NCI-H526 treated with DMSO at 0.1 percent for 48 hours (cell line): ENCODE measurements around the gene PANK2.
A peak's percentile ranks its signal among the peaks of the same experiment; 100 is the strongest.
"Not testable (repeated sequence)": the region's sequence is repeated elsewhere in the genome, so short reads cannot be mapped to it uniquely, and the experiment has no call there.

ENCODE experiments used
- DNase-seq: peaks from one replicate; lab custom pipeline; 2025; lab: John Stamatoyannopoulos, UW

Gene PANK2

DNA sequence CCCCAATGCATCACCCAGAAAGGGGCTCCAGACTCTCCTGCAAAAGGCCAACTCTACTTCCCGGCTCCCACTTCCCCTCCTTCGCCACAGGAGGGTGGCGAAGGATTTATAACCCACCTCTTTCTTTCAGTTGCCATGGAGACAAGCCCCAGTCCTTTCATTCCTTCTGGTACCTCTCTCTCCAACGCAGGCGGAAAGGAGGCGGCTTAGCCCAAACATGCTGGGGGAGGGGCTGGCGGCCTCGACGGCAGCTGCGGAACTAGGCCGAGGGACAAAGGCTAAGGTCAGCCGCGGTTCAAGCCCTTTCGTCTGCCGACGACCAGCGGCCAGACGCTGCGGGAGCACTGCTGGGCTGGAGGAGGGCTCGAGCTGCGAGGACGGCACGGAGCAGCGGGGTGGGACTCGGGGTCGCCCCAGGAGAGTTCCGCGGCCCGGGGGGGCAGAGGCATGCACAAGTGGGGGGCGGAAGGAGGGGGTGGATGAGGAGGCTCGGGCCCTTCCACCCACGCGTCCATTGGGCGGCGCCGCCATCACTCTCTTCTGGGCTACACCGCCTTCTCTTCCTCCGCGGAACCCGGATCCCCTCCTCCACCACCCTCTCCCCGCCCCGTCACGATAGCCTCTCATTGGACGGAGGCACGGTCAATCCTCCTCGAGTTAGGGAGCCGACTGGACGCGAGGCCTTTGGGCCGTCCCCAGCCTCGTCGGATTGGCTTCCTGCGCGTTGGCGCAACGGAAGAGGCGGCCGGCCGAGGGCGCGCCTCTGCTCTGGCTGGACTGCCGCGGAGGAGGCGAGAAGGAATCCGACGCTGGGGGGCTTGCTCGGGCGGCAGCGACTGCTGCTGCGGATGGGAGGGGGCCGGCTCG, at the start of gene PANK2:
Gene PANK2, plus strand, starts transcription at position 766 of the 867 bp plus-strand sequence.
- peak; percentile 96 for DNase-seq

DNA sequence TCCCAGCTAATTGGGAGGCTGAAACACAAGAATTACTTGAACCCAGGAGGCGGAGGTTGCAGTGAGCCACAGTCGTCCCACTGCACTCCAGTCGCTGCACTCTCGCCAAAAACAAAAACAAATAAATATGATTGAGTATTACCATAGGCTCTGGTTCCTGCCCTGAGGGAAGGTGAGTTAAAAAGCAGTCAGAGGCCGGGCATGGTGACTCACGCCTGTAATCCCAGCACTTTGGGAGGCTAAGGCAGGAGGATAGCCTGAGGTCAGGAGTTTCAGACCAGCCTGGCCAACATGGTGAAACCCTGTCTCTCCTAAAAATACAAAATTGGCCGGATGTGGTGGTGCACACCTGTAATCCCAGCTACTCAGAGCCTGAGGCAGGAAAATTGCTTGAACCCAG, 49.0 kb upstream of the PANK2 start:
- DNase-seq: not testable (repeated sequence)

DNA sequence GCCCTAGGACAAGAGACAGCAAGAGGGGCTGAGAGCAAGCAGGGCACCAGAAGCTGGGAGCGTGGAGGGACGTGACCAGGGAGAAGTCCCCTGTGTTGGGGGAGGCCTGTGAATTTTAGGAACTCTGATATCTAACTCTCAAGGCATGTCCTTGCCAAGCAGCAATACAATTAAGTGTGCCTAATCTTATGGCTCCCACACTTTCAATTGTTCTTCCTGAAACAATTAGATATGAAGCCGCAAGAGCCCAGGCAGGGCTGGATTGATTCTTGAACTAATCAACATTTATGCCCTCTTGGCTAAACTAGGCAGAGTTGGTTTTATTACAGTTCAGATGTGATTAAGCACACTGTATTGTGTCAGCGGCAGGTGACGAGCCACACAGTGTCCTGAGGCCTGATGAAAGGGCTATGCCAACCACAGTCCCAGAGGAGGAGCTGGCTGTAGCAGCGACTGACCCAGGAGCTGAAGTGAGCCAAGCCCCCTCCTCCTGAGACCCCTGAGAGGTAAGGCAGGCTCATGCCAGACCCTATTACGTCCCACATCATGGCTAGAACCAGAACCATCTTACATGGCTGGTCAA, 46.7 kb upstream of the PANK2 start:
- DNase-seq: no peak

DNA sequence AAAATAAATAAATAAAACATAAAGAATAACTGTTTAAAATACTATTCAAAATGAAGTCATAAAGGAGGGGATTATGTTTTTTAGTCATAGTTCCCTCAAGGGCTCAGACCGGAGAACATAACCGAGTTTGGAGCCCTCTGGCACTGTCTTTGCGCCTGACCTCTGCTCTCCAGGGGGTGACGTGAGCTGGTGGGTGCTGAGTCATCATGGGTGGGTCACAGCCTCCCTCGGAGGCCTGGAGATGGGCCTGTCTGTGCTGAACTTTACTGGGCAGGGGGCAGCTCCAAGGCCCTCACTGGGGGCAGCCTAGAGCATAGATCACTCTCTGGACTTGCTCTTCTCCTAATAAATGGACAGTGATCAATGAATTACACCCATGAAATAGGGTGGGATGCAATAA, 45.7 kb upstream of the PANK2 start:
- no peak for DNase-seq

DNA sequence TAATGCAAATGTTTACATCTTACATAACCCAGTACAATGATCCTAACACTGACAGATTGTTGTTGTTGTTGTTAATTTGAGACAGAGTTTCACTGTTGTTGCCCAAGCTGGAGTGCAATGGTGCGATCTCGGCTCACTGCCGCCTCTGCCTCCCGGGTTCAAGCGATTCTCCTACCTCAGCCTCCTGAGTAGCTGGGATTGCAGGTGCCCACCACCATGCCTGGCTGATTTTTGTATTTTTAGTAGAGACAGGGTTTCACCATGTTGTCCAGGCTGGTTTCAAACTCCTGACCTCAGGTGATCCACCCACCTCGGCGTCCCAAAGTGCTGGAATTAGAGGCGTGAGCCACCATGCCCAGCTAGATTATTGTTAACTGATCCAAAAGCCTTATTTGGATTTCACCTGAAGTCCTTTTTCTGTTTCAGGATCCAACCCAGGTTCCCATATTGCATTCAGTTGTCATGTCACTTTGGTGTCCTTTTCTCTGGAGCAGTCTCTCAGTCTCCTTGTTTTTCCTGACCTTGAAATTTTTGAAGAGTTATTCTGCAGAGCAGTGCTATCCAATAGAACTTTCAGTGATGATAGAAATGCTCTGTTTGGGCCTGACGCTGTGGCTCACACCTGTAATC, 45.1 kb upstream of the PANK2 start:
- not testable (repeated sequence) for DNase-seq

DNA sequence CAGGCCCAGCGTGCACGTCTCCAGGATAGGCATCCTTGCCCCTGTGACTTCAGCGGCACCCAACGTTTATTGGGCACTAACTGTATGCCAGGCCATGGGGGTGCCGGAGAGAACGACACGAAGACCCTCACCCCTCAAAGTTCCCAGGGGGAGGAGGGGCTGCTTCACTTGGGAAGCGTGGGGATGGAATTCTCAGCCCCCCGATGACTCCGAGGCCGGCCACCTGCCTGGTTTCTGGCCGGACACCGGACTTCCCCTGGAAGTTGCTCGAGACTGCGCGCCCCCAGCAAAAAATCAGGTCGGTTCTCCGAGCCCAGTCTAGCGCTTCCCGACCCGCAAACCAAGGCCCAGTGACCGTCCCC, 42.8 kb upstream of the PANK2 start:
- no peak for DNase-seq

DNA sequence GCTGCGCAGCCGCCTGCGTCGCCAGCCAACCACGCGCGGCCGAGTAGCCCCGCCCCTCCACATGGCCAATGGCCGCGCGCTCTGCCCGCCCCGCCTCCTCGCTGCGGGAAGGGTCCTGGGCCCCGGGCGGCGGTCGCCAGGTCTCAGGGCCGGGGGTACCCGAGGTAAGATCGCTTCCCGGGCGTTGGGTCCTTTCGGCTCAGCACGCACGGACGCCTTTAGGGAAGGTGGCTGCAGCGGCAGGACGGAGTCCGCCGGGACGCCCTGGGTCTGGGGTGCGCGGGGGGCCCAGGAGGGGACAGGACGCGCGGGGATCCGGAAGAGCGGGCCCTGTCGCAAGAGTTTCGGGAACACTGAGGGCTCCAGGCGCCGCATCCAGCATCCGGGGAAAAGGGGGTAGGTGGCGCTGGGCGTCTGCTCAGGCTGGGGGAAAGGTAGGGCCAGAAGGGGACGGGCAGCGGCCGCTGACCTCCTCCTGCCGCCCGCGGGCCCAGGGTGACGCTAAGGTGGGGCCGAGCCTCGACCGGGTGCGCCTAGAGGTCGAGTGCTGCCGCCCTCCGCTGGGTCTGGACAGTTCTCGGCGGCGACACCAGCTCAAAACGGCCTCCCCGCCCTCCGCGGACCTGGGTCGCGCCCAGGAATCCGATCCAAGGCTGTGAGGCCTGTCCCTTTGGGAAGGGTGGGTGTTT, 42.3 kb upstream of the PANK2 start, which contains the start of gene MAVS:
Gene MAVS, plus strand, starts transcription at position 95 of the 689 bp plus-strand sequence. CDS start 7,791 bp downstream, outside the sequence.
- peak; percentile 79 for DNase-seq

DNA sequence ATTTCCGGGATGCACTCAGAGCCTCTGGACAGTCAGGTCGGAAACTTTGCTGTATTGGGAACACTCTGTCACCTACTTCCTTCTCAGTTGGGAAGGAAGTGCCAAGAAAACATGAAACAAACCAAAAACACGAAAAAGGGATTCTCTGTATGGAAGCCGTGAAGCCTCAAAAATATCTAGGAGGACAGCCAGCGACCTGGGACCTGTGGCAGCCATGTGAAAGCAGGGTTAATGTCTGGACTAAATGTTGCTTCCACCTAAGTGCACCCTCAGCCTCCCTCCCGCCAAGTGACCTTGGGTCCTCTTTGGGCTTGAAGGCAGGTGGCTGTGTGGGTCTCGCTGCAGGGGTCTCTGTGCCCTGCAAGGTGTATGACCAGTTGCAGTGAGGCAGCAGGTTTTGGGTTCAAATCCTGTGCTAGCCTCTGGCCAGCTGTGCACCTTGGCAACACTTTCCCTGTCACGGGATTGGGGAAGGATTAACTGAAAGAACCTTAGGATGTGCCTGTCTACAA, 41.7 kb upstream of the PANK2 start:
- no peak for DNase-seq

DNA sequence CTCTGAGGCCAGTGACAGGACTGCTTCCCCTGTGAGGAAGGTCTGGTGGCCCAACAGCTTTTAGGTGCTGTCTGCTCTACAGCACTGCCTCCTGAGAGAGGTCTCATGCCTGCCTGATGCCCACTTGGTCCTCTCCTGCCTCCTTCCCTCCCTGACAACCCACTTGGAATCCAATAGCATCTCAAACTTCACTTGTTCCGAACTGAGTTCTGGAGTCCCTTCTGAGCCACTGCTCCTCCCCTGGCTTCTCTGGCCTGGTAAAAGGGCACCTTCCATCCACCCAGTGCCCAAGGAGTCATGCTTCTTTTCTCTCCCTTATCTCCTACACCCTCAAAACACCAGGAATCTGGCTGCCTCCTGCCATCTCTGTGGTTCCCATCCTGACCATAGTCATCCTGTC, 40.6 kb upstream of the PANK2 start:
- no peak for DNase-seq

DNA sequence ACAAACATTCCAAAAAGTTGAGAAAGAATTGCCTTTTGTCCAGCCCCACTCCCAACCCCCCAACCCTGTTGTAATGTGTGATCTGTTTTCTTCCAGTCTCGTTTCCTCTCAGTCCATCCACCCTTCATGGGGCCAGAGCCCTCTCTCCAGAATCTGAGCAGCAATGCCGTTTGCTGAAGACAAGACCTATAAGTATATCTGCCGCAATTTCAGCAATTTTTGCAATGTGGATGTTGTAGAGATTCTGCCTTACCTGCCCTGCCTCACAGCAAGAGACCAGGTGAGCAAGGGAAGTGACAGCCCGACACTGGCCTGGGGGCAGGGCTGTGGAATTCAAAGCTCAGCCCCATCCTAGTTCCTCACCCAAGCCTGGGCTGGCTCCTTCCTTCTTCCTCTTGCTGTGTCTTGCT, 34.7 kb upstream of the PANK2 start:
- DNase-seq: no peak

DNA sequence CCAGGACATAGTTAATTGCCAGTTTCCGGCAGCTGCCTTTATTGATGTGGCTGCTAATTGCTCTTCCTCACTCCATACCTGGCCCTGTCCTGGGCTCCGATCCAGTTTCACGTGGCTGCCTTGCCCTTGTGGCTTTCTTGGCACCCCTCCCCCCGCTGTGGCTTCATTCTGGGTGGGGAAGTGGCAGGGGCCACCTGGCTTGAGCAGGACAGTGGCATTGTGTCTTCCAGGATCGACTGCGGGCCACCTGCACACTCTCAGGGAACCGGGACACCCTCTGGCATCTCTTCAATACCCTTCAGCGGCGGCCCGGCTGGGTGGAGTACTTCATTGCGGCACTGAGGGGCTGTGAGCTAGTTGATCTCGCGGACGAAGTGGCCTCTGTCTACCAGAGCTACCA, 31.8 kb upstream of the PANK2 start:
- DNase-seq: no peak

DNA sequence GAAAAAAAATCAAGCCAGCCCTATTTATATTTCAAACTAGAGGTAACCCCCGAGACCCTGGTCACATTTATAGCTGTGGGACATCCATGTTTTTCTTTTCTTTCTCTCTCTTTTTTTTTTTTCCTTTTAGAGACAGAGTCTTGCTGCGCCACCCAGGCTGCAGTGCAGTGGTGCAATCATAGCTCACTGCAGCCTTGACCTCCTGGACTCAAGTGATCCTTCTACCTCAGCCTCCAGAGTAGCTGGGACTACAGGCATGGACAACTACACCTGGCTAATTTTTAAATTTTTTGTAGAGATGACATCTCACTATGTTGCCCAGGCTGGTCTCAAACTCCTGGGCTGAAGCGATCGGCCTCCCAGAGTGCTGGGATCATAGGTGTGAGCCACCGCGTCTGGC, 30.5 kb upstream of the PANK2 start:
- no peak for DNase-seq

DNA sequence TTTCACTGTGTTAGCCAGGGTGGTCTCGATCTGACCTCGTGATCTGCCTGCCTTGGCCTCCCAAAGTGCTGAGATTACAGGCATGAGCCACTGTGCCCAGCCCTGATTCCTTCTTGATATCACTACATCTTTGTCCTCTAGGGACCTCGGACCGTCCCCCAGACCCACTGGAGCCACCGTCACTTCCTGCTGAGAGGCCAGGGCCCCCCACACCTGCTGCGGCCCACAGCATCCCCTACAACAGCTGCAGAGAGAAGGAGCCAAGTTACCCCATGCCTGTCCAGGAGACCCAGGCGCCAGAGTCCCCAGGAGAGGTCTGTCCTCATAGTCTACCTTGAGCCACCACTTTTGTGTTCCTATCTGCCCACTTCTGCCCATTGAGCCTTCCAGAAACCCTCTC, 28.0 kb upstream of the PANK2 start:
- DNase-seq: no peak

DNA sequence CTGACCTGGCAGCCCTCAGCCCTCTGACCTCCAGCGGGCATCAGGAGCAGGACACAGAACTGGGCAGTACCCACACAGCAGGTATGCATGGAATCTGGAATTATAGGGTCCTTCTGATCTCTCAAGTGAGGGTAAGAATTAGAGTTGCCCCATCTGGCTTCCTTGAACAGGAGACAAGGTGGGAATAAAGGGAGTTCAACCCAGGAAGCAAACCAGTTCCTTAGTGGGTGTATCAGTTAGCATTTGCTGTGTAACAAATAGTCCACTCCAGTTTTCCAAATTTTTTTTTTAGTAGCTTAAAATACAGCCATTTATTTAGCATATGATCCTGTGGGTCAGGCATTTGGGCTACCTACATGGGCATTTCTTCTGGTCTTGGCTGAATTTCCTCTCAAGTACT, 26.9 kb upstream of the PANK2 start:
- DNase-seq: no peak

DNA sequence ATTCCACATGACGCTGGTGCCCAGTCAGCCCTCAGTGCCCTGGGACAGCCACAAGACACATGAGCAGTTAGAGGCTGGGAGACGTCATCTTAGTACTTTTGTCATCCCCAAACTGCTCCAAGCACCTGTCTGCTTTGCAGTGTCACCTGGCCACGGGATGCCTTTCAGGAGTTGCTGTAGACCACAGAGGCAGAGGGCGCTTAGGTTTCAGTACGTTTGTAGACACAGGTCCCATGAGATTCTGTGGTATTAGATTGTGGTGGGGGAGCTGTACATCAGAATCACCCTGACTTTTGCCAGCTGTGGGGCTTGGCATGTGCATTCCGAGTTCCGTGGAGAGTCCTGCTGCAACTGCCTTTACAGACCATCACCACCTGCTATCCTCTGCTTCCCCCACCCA, 25.9 kb upstream of the PANK2 start:
- DNase-seq: no peak

DNA sequence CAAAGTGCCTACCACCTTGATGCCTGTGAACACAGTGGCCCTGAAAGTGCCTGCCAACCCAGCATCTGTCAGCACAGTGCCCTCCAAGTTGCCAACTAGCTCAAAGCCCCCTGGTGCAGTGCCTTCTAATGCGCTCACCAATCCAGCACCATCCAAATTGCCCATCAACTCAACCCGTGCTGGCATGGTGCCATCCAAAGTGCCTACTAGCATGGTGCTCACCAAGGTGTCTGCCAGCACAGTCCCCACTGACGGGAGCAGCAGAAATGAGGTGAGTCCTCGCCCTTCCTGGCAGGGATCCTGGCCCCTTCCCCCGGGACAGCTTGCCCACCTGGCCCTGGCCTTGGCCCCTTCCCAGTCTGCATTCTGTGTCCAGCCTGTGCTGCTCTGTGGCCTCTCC, 24.7 kb upstream of the PANK2 start:
- DNase-seq: no peak

DNA sequence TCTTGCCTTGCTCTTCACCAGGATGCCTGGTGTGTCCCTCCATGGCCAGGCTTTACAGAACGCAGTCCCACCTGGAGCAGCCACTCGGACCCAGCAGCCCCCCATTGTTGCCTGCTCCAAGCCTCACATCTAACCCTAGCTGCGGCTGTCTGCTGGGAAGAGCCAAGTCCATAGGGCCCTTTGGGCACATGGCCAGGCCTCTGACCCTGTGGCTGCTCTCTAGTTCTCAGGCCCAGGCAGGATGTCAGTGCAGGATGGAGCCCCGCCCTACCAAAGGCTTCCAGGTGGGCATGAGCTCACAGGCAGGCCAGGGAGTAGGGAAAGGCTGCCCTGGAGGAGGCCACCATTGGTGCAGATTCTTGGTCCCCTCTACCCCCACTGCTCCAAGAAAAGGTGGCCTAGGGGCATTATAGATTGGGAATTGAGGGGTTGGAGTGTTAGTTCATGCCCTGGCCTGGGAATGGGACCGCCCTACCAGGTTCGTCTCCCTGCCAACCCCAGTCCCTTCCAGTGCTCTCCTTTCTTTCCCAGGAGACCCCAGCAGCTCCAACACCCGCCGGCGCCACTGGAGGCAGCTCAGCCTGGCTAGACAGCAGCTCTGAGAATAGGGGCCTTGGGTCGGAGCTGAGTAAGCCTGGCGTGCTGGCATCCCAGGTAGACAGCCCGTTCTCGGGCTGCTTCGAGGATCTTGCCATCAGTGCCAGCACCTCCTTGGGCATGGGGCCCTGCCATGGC, 23.9 kb upstream of the PANK2 start:
- no peak for DNase-seq

DNA sequence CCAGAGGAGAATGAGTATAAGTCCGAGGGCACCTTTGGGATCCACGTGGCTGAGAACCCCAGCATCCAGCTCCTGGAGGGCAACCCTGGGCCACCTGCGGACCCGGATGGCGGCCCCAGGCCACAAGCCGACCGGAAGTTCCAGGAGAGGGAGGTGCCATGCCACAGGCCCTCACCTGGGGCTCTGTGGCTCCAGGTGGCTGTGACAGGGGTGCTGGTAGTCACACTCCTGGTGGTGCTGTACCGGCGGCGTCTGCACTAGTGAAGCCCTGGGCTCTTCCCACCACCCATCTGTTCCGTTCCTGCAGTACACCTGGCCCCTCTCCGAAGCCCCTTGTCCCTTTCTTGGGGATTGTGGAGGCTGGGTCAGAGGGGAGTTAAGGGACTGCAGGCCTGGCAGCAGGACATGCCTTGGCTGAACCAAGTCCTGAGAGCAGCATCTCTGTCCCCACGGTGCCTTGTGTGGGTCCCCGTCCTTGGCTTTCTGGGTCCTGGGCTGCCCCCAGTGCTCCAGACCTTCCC, 23.2 kb upstream of the PANK2 start:
- DNase-seq: no peak

DNA sequence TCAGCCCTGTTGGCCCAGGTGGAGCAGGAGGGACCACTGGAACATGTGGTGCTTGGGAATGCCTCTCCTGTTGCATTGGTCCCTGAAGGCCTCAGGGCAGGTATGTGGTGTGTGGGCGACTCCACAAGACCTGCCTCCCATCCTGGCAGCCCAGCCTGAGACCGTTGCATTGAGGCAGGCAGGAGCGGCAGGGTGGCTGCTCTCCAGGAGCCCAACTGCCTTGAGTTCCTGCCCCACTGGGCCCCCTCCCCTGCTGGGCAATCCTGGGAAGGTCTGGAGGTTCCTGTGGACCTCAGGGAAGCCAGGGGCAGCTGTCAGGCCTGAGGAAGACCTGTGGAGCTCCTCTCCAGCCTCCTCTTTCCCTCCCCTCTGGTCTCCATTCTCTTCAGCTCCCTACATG, 22.7 kb upstream of the PANK2 start:
- no peak for DNase-seq

DNA sequence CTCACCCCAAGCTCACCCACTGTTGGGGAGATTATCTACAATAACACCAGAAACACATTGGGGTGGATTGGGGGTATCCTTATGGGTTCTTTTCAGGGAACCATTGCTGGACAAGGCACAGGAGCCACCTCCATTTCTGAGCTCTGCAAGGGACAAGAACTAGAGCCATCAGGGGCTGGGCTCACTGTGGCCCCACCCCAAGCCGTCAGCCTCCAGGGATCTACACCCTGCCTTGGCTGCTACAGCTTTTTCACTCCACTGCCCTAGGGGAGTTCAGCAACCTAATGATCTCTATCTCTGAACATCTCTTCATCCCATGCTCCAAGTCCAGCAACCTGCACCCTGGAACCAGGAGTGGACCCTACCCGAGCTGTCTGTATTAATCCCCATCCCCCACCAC, 21.4 kb upstream of the PANK2 start:
- no peak for DNase-seq

DNA sequence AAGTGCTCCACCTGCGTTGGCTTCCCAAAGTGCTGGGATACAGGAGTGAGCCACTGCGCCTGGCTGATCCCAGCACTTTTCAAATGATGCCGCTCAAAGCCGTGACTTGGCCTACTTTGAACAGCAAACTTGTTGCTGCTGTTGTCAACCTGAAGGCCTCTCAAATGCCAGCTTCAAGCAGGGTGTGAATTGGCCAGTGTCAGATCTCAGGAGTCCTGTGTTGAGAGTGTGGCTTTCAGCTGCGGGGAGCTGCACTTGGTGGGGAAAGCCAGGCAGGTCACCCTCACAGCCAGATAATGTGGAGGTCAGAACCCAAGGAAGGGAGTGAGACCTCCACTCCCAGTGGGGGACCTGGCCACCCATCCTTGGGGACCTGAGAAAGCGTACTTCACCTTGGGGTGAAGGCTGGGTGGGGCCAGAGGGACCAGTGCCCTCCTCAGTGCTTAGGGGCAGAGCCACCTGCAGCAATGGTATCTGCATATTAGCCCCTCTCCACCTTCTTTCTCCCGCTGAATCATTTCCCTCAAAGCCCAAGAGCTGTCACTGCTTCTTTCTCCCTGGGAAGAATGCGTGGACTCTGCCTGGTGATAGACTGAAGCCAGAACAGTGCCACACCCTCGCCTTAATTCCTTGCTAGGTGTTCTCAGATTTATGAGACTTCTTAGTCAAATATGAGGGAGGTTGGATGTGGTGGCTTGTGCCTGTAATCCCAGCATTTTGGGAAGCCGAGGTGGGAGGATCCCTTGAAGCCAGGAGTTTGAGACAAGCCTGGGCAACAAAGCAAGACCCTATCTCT, 19.1 kb upstream of the PANK2 start:
- DNase-seq: no peak
